PC-9 (cell line): ENCODE data around the gene NUDT5.

Experiments used
- CTCF ChIP-seq: fragments of 200-600 bp; sonication (generic); conservative IDR thresholded peaks from 2 replicates; pipeline ENCODE4 v1.6.1; 2017; ENCODE audit warnings: mixed run types, antibody characterized with exemption, mild to moderate bottlenecking, moderate library complexity
- EZH2 ChIP-seq: fragments of 200-600 bp; sonication (generic); IDR thresholded peaks from 2 replicates; pipeline ENCODE4 v1.8.0; 2017; ENCODE audit warnings: antibody characterized with exemption, low read depth

GRCh38 chr10:12214763-12215218 lies 19.1 kb upstream of the NUDT5 start:
- TF ChIP-seq CTCF (peak; percentile 76), EZH2 (no peak)
